ENCODE measurements around the gene IL17RA.
"Not testable (repeated sequence)": the region's sequence is repeated elsewhere in the genome, so short reads cannot be mapped to it uniquely, and the experiment has no call there.

The IL17RA gene

GRCh38 chr22:17120711-17121232, 36.0 kb downstream of the IL17RA start:
- DNase-seq: no peak

GRCh38 chr22:17121233-17122195, 36.7 kb downstream of the IL17RA start, which contains the start of gene TMEM121B:
Gene TMEM121B (minus strand): TSS chr22:17121360. CDS start chr22:17121127, 233 bp downstream.
- DNase-seq: no peak

- DNase-seq: no peak
Measured at GRCh38 chr22:17130199-17130598, 45.4 kb downstream of the IL17RA start.

- no peak for DNase-seq
Measured at GRCh38 chr22:17131686-17132085, 46.9 kb downstream of the IL17RA start.

GRCh38 chr22:17132112-17132511, 47.3 kb downstream of the IL17RA start:
- no peak for DNase-seq

- DNase-seq: no peak
Measured at GRCh38 chr22:17133137-17133536, 48.3 kb downstream of the IL17RA start.

- no peak for DNase-seq
Measured at GRCh38 chr22:17135153-17135760, 50.5 kb downstream of the IL17RA start.

DNA sequence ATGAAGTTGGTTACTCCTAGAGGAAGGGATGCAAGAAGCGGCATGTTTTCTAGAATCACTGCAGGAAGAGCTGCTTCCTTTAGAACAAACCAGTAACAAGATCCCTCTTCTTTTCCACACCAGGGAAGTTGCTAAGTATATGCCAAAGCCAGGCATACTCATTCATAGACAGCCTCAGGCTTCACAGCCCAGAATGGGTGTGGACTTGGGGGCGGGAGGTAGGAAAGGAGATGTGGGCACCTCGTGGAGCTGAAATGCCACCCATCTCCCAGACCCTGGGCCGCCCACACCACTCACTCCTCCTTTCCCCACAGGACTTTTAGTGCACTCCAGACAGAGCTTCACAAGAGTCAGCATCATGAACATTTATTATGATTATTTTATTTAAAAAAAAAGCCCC, 52.4 kb downstream of the IL17RA start:
- DNase-seq: no peak

DNA sequence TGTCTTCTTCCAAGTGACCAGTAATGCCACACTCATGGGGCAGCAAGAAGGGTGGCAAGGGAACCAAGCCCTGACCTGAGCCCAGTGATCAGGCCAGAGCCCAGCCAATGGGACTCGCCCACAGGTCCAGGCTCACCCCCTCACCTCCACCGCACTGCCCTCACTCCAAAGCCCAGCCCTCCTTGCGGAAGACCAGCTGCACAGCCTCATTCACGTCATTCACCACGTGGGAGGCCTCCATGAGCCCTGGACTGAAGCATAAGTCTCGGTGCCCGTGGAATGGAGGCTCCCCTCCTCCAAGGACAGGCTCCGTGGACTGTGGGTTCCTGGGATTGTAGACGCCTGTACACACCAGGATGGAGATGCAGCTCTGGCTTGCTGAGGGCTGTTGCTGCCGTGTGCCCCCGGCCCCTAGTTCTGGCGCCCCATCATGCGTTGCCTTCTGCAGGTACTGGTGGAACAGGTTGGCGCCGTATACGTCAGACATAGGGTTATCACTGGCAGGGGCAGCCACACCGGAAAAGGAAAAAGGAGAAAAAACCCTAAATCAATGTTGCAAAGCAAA, 53.1 kb downstream of the IL17RA start:
- no peak for DNase-seq

DNA sequence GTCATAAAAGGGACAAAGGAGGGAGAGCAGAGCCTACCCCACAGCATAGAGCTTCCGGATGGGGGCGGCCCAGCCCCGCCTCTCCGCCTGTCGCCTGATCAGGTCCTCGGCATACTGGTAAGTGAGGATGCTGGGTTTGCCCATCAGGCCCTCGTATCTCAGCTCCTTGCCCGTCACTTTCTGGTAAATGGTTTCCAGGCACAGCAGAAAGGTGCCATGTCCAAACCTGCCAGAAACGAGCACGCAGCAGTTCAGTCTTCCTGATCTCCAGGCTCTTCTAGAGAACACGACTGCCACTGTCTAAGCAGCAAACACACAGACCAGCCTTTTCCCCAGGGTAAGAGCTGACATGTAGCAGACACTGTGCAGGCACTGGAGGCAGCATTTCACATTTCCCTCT, 53.7 kb downstream of the IL17RA start:
- DNase-seq: no peak

- no peak for DNase-seq
Measured at GRCh38 chr22:17140022-17140421, 55.2 kb downstream of the IL17RA start.

- DNase-seq: no peak
Measured at GRCh38 chr22:17140826-17141766, 56.3 kb downstream of the IL17RA start.

- no peak for DNase-seq
Measured at GRCh38 chr22:17143101-17143500, 58.3 kb downstream of the IL17RA start.

- DNase-seq: no peak
Measured at GRCh38 chr22:17143826-17144225, 59.0 kb downstream of the IL17RA start.

- DNase-seq: no peak
Measured at GRCh38 chr22:17145021-17145680, 60.4 kb downstream of the IL17RA start.

DNA sequence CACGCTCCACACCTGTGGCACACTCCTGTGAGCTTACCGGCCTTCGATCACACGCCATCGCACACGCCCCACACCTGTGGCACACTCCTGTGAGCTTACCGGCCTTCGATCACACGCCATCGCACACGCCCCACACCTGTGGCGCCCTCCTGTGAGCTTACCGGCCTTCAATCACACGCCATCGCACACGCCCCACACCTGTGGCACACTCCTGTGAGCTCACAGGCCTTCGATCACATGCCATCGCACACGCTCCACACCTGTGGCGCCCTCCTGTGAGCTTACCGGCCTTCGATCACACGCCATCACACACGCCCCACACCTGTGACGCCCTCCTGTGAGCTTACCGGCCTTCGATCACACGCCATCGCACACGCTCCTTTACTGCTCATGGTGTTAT, 62.7 kb downstream of the IL17RA start:
- DNase-seq: not testable (repeated sequence)

- DNase-seq: no peak
Measured at GRCh38 chr22:17149076-17149815, 64.4 kb downstream of the IL17RA start.

DNA sequence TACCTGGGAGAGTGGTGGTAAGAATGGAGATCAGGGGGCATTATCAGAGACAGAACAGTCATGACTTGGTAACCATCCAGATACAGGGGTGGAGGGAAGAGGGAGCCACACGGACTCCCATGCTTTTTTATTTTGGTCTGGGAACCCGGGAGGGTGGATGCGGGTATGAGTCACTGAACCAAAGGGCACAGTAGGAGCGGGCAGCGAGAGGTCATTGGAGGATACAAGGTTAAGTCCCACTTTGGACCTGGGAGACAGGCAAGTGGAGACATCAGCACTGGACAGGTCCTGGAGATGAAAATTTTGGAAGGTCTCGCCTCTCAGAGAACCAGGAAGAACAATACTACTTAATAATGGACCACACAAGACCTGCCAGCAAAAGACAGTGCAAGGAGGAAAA, 67.5 kb downstream of the IL17RA start:
- DNase-seq: no peak

DNA sequence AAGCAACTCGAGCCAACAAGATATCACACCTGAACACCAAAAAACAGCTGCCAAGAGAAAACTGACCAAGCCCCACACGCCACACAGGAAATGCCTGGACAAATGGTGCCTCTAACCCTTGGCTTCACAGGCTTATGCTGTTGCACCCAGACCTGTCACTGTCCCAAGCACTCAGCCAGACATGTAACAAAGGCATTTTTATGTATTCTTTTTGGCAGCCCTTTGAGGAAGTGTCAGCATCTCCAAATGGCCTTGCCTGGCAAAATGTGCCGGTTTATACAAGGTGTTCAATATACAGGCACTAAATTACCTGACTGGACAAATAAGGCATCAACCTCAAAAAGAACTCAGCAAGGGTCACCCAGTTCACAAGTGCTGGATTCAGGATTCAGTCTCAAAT, 68.2 kb downstream of the IL17RA start:
- DNase-seq: no peak

- DNase-seq: no peak
Measured at GRCh38 chr22:17155941-17156340, 71.1 kb downstream of the IL17RA start.

DNA sequence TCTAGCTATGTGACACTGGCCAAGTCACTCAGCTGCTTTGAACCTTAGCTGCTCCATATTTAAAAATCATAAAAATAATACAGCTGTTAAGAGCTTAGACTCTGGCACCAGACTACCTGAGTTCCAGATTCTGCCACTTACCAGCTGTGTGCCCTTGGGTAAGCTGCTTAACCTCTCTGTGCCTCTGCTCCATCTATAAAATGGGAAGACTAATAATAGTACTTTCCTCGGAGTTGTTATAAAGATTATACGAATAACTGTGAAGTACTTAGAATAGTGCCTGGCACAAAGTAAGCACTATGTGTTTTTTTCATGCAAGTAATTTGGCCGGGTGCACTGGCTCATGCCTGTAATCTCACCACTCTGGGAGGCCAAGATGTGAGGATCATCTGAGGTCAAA, 72.9 kb downstream of the IL17RA start:
- no peak for DNase-seq

All from GF-D8 (cell line).